GM13977 (cell line): ENCODE data around the gene ACAP2.

Experiments used
- DNase-seq: peaks from one replicate; pipeline ENCODE4 v3.0.0; 2012; ENCODE audit warnings: low spot score
- in situ Hi-C: fragments of 300-500 bp; cut with MboI; formaldehyde crosslinking; loops from one replicate; pipeline ENCODE4 v1.12.0; 2022; ENCODE audit warnings: low sequenced_read_pairs, low pct_unique_long_range_greater_than_20kb, mixed read lengths, inconsistent platforms; ENCODE audit not compliant: unreplicated experiment
- TF ChIP-seq, protein P1 (sequence below): IDR thresholded peaks from 2 replicates; pipeline ENCODE4 v1.5.1; 2012; ENCODE audit warnings: mild to moderate bottlenecking, control low read depth; ENCODE audit not compliant: insufficient read depth; ENCODE audit errors: extremely low read depth, missing control alignments

Gene ACAP2

DNA sequence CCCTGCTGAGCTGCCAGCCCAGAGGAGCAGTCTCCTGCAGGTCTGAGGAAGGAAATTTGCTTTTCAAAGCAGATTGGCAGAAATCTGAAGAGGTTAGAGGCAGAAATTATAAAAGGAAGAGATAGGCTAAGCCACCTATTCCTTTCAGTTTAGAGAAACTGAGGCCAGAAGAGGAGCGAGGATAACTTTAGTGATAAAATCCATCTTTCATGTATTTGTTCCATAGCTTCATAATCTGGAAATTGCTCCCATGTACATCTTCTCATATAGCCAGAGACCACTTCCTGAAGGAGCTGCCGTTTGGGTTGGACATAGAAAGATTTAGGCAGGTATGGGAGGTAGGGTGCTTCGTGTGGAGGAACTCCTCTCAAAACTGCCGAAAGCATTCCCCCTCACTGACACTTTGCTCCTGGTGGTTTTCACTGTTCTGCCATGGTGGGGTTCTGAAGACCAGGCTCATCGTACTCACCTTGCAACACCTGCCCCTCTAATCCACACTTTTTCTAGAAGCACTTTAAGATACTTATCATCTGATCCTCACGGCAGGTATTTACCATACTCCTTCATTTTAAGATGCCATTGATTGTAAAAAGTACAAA is 670 bp upstream of the ACAP2 start:
- no peak for DNase-seq
- TF ChIP-seq, protein P1, sequence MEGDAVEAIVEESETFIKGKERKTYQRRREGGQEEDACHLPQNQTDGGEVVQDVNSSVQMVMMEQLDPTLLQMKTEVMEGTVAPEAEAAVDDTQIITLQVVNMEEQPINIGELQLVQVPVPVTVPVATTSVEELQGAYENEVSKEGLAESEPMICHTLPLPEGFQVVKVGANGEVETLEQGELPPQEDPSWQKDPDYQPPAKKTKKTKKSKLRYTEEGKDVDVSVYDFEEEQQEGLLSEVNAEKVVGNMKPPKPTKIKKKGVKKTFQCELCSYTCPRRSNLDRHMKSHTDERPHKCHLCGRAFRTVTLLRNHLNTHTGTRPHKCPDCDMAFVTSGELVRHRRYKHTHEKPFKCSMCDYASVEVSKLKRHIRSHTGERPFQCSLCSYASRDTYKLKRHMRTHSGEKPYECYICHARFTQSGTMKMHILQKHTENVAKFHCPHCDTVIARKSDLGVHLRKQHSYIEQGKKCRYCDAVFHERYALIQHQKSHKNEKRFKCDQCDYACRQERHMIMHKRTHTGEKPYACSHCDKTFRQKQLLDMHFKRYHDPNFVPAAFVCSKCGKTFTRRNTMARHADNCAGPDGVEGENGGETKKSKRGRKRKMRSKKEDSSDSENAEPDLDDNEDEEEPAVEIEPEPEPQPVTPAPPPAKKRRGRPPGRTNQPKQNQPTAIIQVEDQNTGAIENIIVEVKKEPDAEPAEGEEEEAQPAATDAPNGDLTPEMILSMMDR = no peak
- in situ Hi-C loops = no loop called here

- TF ChIP-seq, protein P1 = no peak
- peak; percentile 38 for DNase-seq
- in situ Hi-C loops = no loop called here
These were observed 738 bp downstream of the ACAP2 start for GRCh38 chr3:195441992-195442572.

GRCh38 chr3:195441476-195441991 is 1.3 kb downstream of the ACAP2 start:
- in situ Hi-C loops = no loop called here
- DNase-seq = no peak
- TF ChIP-seq, protein P1 = no peak

GRCh38 chr3:195441051-195441450 is 1.8 kb downstream of the ACAP2 start:
- no peak for DNase-seq
- TF ChIP-seq, protein P1 = no peak
- in situ Hi-C loops = no loop called here

- peak; percentile 39 for DNase-seq
- TF ChIP-seq, protein P1 = no peak
- in situ Hi-C loops = no loop called here
These were observed 2.4 kb downstream of the ACAP2 start for GRCh38 chr3:195440379-195440778.

GRCh38 chr3:195438371-195438770 is 4.4 kb downstream of the ACAP2 start:
- DNase-seq = no peak
- in situ Hi-C loops = no loop called here
- TF ChIP-seq, protein P1 = no peak

DNA sequence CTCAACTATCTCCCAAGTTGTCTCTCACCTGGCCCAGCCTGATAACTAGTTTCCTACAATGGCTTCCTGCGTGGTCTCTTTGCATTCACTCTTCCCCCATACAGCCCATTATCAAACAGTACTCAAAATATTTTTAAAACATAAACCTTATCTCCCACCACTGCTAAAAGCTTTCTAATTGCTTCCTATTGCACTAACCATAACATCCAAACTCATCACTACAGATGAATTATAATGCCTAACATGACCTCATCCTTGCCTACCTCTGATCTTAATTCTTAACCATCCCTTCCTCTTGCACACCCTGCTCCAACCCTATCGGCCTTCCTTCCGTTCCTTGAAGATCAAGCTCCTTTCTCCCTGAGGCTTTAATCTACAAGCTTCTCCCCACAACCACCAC is 17.0 kb downstream of the ACAP2 start:
- DNase-seq = no peak
- in situ Hi-C loops = no loop called here
- TF ChIP-seq, protein P1 = no peak
